Nephron progenitor cell (in vitro differentiated cells): Measurements from ENCODE around the gene THRAP3.

Experiments used
- DNase-seq: peaks from one replicate; pipeline ENCODE4 v3.0.0; 2021
- H3K27ac Mint-ChIP-seq: 2 replicates; pipeline ENCODE4 v1.8.0; 2021; ENCODE audit warnings: mild to moderate bottlenecking, moderate library complexity, mixed read lengths
- H3K27me3 Mint-ChIP-seq: 2 replicates; pipeline ENCODE4 v1.8.0; 2021; ENCODE audit warnings: mild to moderate bottlenecking, low read depth, mixed read lengths; ENCODE audit not compliant: poor library complexity
- H3K36me3 Mint-ChIP-seq: 2 replicates; pipeline ENCODE4 v1.8.0; 2021; ENCODE audit warnings: low read depth, mixed read lengths
- H3K4me1 Mint-ChIP-seq: 2 replicates; pipeline ENCODE4 v1.8.0; 2021; ENCODE audit warnings: mixed read lengths
- H3K4me3 Mint-ChIP-seq: 2 replicates; pipeline ENCODE4 v1.8.0; 2021; ENCODE audit warnings: mild to moderate bottlenecking, moderate library complexity, mixed read lengths
- H3K9me3 Mint-ChIP-seq: 2 replicates; pipeline ENCODE4 v1.8.0; 2021; ENCODE audit warnings: mild to moderate bottlenecking, moderate library complexity, mixed read lengths
- CTCF ChIP-seq: fragments of 200-600 bp; sonication (generic); IDR thresholded peaks from 2 replicates; pipeline ENCODE4 v1.5.0; 2021; ENCODE audit warnings: antibody characterized with exemption

Gene THRAP3

GRCh38 chr1:36223996-36224536 is at the start of gene THRAP3:
TSS of gene THRAP3 (plus strand) at chr1:36224443. CDS start at chr1:36282564, 58,121 bp downstream.
- Mint-ChIP-seq H3K27ac (peak within 1 kb of the TSS; percentile 99), H3K4me1 (peaks cover 30% of the 10 kb centered on the region), H3K27me3 (no peaks in the 10 kb centered on the region), H3K36me3 (peaks cover 31% of the 10 kb centered on the region), H3K9me3 (no peaks in the 10 kb centered on the region), H3K4me3 (peak within 1 kb of the TSS; percentile 92)
- TF ChIP-seq CTCF = no peak
- peak; percentile 99 for DNase-seq

- no peak for TF ChIP-seq CTCF
- peaks cover 42% of the 10 kb centered on the region for H3K4me1 Mint-ChIP-seq
- no peaks in the 10 kb centered on the region for H3K27me3 Mint-ChIP-seq
- no peak for DNase-seq
- no peaks in the 10 kb centered on the region for H3K9me3 Mint-ChIP-seq
- no peak overlapping the region for H3K27ac Mint-ChIP-seq
- H3K4me3 Mint-ChIP-seq = no peak overlapping the region
- peaks cover 46% of the 10 kb centered on the region for H3K36me3 Mint-ChIP-seq
These were observed 49.5 kb upstream of the THRAP3 start for GRCh38 chr1:36174713-36175112.

GRCh38 chr1:36175137-36176095 is 48.8 kb upstream of the THRAP3 start:
- Mint-ChIP-seq H3K27ac (peak overlapping the region; percentile 80), H3K27me3 (no peaks in the 10 kb centered on the region), H3K4me3 (no peak overlapping the region), H3K4me1 (peaks cover 42% of the 10 kb centered on the region), H3K36me3 (peaks cover 48% of the 10 kb centered on the region), H3K9me3 (no peaks in the 10 kb centered on the region)
- no peak for TF ChIP-seq CTCF
- DNase-seq = no peak

- DNase-seq = peak; percentile 66
- Mint-ChIP-seq H3K27ac (no peak overlapping the region), H3K4me1 (peaks cover 42% of the 10 kb centered on the region), H3K36me3 (peaks cover 55% of the 10 kb centered on the region), H3K4me3 (no peak overlapping the region), H3K27me3 (no peaks in the 10 kb centered on the region), H3K9me3 (no peaks in the 10 kb centered on the region)
- TF ChIP-seq CTCF = peak; percentile 21
These were observed 47.9 kb upstream of the THRAP3 start for GRCh38 chr1:36176106-36176949.

GRCh38 chr1:36177589-36178431 is 46.4 kb upstream of the THRAP3 start:
- H3K4me1 Mint-ChIP-seq = peaks cover 47% of the 10 kb centered on the region
- peaks cover 54% of the 10 kb centered on the region for H3K36me3 Mint-ChIP-seq
- peak; percentile 40 for DNase-seq
- no peak overlapping the region for H3K27ac Mint-ChIP-seq
- H3K9me3 Mint-ChIP-seq = no peaks in the 10 kb centered on the region
- H3K4me3 Mint-ChIP-seq = no peak overlapping the region
- H3K27me3 Mint-ChIP-seq = peaks cover 2% of the 10 kb centered on the region
- TF ChIP-seq CTCF = no peak
